Caki2 (cell line): ENCODE measurements around the gene FAU. TPM values are rescaled to one million over a fixed set of nuclear protein-coding genes. Genes with fewer than 3 reads are reported as not detected.

Experiments
- DNase-seq: peaks from one replicate; pipeline ENCODE4 v3.0.0-alpha.2; 2015; ENCODE audit warnings: low read depth
- in situ Hi-C: cut with HindIII; loops from 2 replicates; pipeline ENCODE4 v1.10.0; 2016; ENCODE audit warnings: low sequenced_read_pairs, low pct_unique_long_range_greater_than_20kb, mixed read lengths
- total RNA-seq: library from RNA; depleted of rRNA; stranded (reverse); fragments of >200 nt; shearing (Covaris generic); gene quantifications from 2 replicates; pipeline ENCODE4 v1.2.3, GENCODE V29; 2014; ENCODE audit warnings: low replicate concordance

Gene FAU
- total RNA-seq, 1 experiment from 2014 or later, result 139 TPM

DNA sequence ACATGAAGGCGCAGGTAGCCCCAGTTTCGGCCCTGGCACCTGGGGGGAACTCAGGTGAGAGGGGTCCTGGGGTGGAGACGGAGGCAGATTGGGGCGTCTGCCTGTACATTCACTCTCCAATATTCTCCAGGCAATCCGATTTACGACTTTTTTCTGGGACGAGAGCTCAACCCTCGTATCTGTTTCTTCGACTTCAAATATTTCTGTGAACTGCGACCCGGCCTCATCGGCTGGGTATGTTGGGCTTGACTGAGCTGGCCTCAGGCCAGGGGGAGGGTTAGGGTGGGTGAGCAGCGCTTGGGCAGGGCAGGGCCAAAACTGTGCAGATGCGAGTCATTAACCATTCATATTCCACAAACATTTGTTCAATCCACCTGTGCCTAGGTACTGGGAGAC lies 8.6 kb downstream of the FAU start:
- in situ Hi-C loops, result no loop called here
- peak; percentile 29 for DNase-seq

DNA sequence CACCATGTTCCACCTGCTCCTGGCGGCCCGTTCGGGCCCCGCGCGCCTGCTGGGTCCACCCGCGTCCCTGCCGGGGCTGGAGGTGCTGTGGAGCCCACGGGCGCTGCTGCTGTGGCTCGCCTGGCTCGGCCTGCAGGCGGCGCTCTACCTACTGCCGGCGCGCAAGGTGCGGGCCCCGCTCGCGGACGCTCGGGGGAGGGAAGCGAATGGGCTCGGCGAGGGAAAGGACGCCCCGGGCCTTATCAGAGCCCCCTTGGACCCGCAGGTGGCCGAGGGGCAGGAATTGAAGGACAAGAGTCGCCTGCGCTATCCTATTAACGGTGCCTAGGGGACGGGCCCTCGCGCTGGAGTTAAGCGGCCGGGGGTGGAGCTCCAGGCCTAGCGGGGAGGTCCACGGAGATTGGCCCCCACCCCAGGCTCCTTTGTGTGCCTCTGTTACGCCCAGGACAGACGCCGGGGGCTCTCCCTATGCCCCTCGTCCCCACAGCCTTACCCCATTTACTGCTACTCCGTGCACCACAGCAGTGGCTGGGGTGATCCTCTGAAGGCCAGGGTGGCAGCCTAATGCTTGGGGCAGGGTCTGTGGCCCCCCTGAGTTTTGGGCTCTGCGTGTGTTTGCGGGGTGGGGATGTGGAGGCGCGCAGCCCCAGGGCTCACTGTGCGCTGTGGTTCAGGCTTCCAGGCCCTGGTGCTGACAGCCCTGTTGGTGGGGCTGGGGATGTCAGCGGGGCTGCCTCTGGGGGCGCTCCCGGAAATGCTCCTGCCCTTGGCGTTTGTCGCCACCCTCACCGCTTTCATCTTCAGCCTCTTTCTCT lies 9.2 kb downstream of the FAU start:
- in situ Hi-C loops, result no loop called here
- no peak for DNase-seq

DNA sequence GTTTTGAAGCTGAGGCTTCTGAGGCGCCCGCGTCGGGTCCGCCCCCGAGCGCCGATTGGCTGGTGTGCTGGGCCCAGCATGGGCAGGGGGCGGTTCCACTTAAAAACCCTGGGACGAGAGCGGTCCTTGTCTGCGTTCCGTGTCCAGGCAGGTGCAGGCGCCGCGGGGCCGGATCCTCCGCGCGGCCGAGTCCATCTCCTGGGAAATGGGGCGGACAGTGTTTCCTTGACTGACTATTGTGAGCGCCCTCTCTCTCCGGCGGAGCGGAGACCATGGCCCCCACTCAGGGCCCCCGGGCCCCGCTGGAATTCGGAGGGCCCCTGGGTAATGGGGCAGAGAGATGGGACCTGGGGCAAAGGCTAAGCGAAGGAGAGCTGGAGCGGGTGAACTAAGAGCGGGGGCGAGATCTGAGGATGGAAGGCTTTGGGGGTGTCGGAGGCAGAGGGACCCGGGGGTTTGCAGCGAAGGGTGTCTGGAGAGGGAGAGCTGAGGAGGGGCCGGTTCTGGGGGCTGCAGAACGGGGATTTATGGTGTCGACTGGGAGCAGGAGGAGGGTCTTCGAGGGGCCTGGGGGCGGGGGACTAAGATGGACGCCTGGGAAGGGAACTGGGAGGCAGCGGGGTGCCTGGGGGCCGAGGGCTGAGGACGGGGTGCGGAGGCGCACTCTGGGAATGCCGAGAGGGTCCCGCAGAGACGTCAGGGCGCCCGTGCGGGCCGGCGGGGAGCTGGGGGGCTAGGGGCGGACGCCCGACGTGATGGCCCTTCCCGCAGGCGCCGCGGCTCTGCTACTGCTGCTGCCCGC lies 10.0 kb downstream of the FAU start, which contains the start of gene TM7SF2:
TSS of gene TM7SF2 (plus strand) at position 129 of the 802 bp plus-strand sequence. CDS start at position 273, 144 bp downstream.
- DNase-seq, result peak; percentile 89
- in situ Hi-C loops, result no loop called here

DNA sequence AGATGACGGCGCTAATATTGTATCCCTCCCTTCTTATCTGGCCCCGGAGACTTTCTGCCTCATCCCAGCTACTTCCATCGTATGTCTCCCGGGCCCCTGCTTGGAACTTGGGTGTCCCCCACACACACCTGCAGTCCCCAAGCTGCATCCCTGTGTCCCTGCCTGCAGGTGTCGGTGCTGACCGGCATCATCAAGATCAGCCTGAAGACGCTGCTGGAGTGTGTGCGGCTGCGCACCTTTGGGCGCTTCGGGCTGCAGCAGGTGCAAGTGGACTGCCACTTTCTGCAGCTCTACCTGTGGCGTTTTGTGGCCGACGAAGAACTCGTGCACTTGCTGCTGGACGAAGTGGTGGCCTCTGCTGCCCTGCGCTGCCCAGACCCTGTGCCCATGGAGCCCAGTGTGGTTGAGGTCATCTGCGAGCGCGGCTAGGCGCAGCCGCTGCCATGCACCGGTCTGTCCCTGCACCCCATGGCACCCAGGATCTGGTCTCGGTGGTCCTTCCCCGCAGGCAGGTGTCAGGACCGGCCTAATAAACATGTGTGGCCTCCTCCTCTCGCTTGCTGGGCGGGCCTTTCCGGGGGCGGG lies 10.7 kb downstream of the FAU start:
- DNase-seq, result no peak
- in situ Hi-C loops, result no loop called here

DNA sequence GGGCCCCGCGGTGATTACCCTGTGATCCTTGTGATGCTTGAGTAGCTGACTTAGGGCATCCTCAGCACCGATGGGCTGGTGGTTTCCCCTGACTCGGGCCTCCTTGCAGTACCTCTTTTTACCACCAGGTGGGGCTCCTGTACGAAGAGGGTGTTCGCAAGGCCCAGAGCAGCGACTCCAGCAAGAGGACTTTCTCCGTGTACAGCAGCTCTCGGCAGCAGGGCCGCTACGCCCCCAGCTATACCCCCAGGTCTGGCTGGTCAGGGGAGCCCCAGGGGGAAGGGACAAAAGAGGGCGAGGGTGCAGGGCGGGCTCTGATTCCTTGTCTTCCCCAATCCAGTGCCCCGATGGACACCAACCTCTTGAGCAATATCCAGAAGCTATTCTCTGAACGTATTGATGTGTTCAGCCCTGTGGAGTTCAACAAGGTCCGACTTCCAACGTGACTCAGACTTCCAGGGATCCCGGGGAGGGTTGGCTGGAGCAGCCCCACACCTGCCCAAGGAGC lies 11.5 kb downstream of the FAU start:
- DNase-seq, result peak; percentile 80
- in situ Hi-C loops, result no loop called here

DNA sequence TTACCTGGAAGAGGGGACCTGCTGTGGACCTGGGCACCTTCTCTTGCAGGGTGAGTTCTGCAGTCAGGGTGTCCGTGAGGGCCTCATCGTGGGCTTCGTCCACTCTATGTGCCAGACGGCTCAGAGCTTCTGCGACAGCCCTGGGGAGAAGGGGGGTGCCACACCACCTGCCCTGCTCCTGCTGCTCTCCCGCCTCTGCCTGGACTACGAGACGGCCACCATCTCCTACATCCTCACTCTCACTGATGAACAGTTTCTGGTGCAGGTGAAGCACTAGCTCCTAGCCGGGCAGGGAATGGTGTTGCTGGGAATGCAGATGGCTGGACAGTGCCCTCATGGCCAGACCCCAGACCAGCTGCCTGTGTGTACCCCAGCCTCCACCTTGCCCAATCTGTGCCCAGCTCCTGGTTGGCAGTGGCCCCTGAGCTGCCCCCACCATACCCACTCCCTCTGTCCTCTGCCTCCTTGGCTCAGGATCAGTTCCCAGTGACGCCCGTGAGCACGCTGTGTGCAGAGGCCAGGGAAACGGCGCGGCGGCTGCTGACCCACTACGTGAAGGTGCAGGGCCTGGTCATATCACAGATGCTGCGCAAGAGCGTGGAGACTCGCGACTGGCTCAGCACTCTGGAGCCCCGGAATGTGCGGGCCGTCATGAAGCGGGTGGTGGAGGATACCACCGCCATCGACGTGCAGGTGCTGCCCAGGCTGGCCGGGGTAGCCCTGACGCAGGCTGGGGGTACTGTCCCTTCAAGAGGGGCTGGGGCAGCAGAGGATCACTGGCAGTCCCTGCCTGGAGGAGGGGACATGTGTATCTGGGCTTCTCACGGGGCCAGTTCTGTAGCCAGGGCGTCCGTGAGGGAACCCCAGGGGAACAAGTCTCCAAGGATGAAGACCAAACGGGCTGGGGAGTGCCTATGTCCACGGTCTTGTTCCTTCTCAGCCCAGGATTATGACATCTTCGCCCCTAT lies 12.4 kb downstream of the FAU start:
- in situ Hi-C loops, result no loop called here

DNA sequence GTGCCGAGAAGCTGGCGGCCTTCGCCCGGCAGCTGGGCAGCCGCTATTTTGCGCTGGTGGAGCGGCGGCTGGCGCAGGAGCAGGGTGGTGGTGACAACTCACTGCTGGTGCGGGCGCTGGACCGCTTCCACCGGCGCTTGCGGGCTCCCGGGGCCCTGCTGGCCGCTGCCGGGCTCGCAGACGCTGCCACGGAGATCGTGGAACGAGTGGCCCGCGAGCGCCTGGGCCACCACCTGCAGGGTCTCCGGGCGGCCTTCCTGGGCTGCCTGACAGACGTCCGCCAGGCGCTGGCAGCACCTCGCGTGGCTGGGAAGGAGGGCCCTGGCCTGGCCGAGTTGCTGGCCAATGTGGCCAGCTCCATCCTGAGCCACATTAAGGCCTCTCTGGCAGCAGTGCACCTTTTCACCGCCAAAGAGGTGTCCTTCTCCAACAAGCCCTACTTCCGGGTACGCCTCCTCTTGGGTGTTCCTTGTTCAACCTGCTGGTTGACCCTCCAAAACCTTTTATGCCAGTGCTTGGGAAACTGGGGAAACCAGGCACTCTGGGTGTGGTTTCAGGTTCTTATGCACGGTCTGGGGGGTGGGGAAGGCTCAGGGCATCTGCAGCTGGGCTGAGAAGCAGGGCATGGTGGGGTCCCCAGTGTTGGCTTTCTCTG lies 13.3 kb downstream of the FAU start:
- in situ Hi-C loops, result no loop called here
- DNase-seq, result no peak

More for the DNA sequence above, 12.4 kb downstream of the FAU start:
- DNase-seq, result no peak

DNA sequence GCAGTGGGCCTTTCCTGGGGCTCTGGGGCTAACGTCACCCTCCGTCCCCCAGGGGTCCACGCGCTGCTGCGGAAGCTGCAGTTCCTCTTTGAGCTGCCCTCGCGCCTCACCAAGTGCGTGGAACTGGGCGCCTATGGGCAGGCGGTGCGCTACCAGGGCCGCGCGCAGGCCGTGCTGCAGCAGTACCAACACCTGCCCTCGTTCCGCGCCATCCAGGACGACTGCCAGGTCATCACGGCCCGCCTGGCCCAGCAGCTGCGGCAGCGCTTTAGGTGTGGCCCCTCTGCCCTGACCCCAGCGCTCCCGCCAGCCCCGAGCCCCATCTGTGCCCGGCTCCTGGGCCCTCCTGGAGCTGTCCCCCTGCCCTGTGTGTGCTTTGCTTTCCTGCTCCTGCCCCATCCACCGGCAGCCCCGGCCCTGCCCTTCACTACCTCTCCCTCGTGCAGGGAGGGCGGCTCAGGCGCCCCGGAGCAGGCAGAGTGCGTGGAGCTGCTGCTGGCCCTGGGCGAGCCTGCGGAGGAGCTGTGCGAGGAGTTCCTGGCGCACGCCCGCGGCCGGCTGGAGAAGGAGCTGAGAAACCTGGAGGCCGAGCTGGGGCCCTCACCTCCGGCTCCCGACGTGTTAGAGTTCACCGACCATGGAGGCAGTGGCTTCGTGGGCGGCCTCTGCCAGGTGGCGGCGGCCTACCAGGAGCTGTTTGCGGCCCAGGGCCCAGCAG lies 14.0 kb downstream of the FAU start:
- in situ Hi-C loops, result no loop called here
- DNase-seq, result no peak

DNA sequence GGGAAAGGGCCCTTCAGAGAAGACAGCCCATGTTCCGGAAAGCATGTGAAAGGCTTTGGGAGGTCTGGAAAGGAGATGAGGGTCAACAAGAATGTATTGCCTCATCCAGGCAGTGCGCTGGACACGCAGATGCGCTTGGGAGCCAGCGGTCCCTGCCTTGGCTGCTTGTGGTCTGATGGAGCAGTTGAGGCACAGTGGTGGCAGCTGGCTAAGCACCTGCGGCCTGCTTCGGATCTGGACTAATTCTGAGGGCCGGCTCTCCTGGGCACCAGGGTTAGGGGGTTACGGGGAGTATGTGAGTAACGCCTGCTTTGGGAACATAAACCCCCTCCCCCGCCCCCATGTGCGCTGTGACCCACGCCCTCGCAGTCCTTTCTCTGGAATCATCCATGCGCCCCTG lies 14.9 kb downstream of the FAU start:
- in situ Hi-C loops, result no loop called here

DNA sequence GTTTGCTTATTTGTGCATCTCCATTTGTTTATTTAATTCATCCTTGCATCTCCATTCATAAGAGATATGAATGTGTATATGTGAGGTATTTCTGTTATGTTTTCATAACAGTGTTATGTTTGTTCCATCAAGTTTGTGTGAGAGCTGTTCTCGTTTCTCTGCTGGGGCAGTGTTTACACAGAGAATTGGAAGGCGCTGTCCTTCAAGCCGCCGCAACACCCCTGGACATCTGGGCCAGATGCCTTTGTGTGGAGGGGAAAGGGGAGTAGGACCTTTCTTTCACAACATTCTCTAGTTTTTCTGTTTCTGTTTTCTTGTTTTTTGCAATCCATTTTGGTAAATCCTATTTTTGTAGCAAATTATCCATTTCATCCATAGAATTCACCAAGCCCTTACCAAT lies 17.3 kb downstream of the FAU start:
- DNase-seq, result no peak
- in situ Hi-C loops, result no loop called here

More for the DNA sequence above, 14.9 kb downstream of the FAU start:
- DNase-seq, result no peak

DNA sequence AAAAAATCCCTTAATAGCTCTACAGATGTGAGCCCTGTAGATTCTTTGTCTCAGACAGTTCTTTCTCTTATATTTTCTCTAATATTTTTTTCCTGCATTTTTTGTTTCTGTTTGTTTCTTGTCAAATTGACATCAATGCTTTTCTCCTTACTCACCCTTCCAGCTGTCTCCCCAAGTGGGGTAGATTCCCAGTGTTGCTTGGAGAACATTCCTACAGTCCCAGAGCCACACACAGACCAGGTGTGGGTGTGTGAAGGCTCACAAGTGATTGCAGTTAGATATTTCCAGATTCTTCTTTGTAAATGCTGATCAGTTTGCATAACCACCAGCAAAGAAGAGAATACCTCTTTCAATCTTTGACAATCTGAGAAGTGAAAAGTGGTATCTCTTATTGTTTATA lies 18.5 kb downstream of the FAU start:
- DNase-seq, result no peak

DNA sequence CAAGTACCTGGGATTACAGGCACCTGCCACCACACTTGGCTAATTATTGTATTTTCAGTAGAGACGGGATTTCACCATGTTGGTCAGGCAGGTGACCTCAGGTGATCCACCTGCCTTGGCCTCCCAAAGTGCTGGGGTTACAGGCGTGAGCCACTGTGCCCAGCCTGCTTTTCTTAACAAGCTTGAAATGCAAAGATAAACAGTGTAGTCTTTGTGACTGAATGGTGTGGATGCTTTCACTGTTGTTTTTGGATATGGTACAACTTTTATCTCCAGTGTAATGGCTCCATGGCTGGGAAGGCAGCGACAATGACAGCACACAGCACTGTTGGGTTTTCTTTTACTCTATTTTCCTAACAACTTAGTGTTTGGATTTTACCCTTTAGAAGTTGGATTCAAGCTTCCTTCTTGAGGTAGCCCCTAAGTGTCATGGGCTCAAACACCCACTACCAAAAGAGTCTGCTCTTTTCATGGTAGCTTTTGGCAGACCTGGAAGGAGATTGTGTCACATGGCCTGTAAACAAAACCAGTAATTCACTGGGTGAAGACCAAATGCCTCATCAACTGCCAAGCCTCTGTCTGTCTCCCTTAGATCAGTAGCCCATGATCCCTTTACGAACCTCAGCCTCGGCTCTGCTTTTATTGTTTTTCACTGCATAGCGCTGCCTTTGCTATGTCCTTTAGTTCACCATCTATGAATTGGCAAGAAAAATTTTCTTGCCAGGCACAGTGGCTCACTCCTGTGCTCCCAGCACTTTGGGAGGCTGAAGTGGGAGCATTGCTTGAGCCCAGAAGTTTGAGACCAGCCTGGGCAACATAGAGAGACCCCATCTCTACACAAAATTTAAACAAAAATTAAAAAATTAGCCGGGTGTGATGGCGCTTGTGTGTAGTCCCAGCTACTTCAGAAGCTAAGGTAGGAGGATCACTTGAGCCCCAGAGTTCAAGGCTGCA lies 19.5 kb downstream of the FAU start:
- in situ Hi-C loops, result no loop called here

More for the DNA sequence above, 18.5 kb downstream of the FAU start:
- in situ Hi-C loops, result no loop called here

DNA sequence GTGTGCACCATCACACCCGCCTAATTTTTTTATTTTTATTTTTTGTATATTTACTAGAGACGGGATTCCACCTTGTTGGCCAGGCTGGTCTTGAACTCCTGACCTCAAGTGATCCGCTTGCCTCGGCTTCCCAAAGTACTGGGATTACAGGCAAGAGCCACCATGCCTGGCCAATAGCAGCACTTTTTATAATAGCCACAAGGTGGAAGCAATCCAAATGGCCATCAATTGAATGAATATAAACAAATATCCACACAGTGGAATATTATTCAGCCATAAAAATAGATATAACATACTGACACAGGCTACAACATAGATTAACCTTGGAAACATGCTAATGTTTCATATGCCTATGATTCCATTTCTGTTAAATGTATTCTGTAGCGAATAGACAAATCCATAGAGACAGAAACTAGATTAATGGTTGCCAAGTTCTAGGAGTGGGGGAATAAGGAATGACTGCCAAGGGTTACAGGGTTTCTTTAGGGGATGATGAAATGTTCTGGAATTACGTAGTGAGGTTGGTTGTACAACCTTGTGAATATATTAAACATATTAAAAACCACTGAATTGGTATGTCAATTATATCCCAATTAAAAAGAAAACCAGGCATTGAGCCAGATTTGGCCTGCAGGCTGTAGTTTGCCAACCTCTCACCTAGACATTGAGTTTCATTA lies 21.1 kb downstream of the FAU start:
- in situ Hi-C loops, result no loop called here

More for the DNA sequence above, 19.5 kb downstream of the FAU start:
- peak; percentile 78 for DNase-seq

DNA sequence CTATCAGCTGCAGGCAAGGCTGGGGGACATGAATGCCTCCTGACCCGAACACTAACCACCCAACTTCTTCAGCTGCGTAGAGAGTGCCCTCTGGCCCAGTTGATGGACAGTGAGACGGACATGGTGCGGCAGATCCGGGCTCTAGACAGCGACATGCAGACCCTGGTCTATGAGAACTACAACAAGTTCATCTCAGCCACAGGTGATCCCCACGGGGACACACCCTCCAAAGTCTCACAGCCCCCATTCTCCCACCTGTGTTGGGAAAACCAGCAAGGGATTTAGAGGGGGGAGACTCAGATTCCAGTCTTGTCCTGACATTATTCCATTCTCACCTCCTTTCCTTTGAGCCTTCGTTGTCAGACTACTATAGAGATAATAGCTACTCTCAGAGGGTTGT lies 25.0 kb downstream of the FAU start:
- in situ Hi-C loops, result no loop called here
- DNase-seq, result no peak

More for the DNA sequence above, 21.1 kb downstream of the FAU start:
- no peak for DNase-seq
